Sigmoid colon (tissue), 7 donors: ENCODE results near the gene WDR37. TPM values are rescaled to one million over a fixed set of nuclear protein-coding genes. Genes with fewer than 3 reads are reported as not detected.

ENCODE experiments used
- DNase-seq: peaks from one replicate; pipeline ENCODE4 v3.0.0-alpha.2; 2019
- H3K27ac ChIP-seq, 4 donors: fragments of 200-600 bp; sonication (generic); one replicate each; pipeline ENCODE4 v1.5.1; 2016 to 2019; ENCODE audit warnings: mild to moderate bottlenecking in 1 of 4
- H3K27me3 ChIP-seq, 3 donors: fragments of 200-600 bp; sonication (generic); one replicate each; pipeline ENCODE4 v1.5.1; 2019; ENCODE audit warnings: mild to moderate bottlenecking in 1 of 3
- H3K36me3 ChIP-seq, 4 donors: fragments of 200-600 bp; sonication (generic); one replicate each; pipeline ENCODE4 v1.5.1; 2016 to 2019
- H3K4me1 ChIP-seq, 4 donors: fragments of 200-600 bp; sonication (generic); one replicate each; pipeline ENCODE4 v1.5.1; 2017 to 2019
- H3K4me3 ChIP-seq, 4 donors: fragments of 200-600 bp; sonication (generic); one replicate each; pipeline ENCODE4 v1.5.1; 2017 to 2019; ENCODE audit warnings: mild to moderate bottlenecking in 2 of 4, moderate library complexity in 1 of 4
- H3K9me3 ChIP-seq, 4 donors: fragments of 200-600 bp in 3 of 4; sonication (generic) in 3 of 4; one replicate each; pipeline versions ENCODE4 v1.5.1 to v1.6.1; 2013 to 2019
- EP300 ChIP-seq, 4 donors: sonication (generic); formaldehyde crosslinking; IDR thresholded peaks; one replicate each; pipeline ENCODE4 v1.6.1; 2017; ENCODE audit warnings: antibody characterized with exemption in 4 of 4
- POLR2A ChIP-seq, 2 donors: fragments of 450-650 bp; IDR thresholded peaks; one replicate each; pipeline ENCODE4 v1.6.1; 2016; ENCODE audit warnings: antibody characterized with exemption in 2 of 2, mild to moderate bottlenecking in 2 of 2, moderate library complexity in 2 of 2
- POLR2AphosphoS5 ChIP-seq, 4 donors: sonication (generic); formaldehyde crosslinking; IDR thresholded peaks; one replicate each; pipeline ENCODE4 v1.6.1; 2017; ENCODE audit warnings: antibody characterized with exemption in 4 of 4
- WGBS, 2 donors: extraction: QIAGEN DNeasy Blood & Tissue Kit; methylation state at CpG; one replicate each; pipeline ENCODE4 v1.1.7; 2013; 5-methylcytosine and 5-hydroxymethylcytosine counted together
- intact Hi-C: fragments of 100-400 bp; cut with DNase I; formaldehyde crosslinking; loops from one replicate; pipeline ENCODE4 v1.15.1; 2023
- polyA plus RNA-seq, 3 donors: library from polyadenylated mRNA; stranded (reverse); fragments of 200-250 nt; gene quantifications; one replicate each; pipeline ENCODE4 v1.2.3, GENCODE V29; 2013
- total RNA-seq, 4 donors: library from RNA; depleted of rRNA; stranded (reverse); fragments of >200 nt; gene quantifications; one replicate each; pipeline ENCODE4 v1.1.0, GENCODE V29; 2016
- TF ChIP-seq, protein P1 (sequence below), 4 experiments: fragments of 450-650 bp in 3 of 4; fragments of 200-600 bp in 1 of 4; IDR thresholded peaks; one replicate each; pipeline ENCODE4 v1.5.1; 2016 to 2019; ENCODE audit warnings: antibody characterized with exemption in 4 of 4, mild to moderate bottlenecking in 3 of 4, moderate library complexity in 2 of 4
- donor health status: healthy with polysubstance abuse.
- donor health status: Bipolar disorder and iron deficiency.
- donor health status: healthy.

Gene WDR37
- total and polyA plus RNA-seq, 7 donors = 5.4 to 25.5 (median 10.6) TPM

DNA sequence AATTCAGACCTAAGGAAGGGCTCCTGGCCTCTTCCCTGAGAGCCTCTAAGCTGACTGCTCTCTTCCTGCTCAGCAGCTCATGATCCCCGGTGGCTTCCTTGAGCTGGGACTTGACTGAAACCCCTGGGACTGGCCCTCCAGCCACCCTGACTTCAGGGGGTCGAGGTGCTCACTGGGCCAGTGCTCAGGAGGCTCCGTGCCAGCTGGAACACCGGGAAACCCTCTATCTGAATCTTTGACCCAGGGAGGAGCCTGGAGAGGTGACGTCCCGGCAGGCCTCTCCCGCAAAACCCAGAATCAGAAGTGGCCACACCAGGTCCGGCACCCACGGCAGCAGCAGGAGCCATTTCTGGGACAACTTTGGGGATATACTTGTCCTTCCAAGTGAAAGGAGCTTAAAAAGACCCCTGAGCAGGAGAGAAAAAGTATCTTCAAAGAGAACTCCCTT, 110.7 kb downstream of the WDR37 start:
- H3K4me1 ChIP-seq = no peaks in the 10 kb centered on the region
- TF ChIP-seq, protein P1, sequence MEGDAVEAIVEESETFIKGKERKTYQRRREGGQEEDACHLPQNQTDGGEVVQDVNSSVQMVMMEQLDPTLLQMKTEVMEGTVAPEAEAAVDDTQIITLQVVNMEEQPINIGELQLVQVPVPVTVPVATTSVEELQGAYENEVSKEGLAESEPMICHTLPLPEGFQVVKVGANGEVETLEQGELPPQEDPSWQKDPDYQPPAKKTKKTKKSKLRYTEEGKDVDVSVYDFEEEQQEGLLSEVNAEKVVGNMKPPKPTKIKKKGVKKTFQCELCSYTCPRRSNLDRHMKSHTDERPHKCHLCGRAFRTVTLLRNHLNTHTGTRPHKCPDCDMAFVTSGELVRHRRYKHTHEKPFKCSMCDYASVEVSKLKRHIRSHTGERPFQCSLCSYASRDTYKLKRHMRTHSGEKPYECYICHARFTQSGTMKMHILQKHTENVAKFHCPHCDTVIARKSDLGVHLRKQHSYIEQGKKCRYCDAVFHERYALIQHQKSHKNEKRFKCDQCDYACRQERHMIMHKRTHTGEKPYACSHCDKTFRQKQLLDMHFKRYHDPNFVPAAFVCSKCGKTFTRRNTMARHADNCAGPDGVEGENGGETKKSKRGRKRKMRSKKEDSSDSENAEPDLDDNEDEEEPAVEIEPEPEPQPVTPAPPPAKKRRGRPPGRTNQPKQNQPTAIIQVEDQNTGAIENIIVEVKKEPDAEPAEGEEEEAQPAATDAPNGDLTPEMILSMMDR (IDR thresholded peaks at IDR 0.05) = no peak
- DNase-seq = peak; percentile 58
- H3K9me3 ChIP-seq = no peaks in the 10 kb centered on the region
- no peaks in the 10 kb centered on the region for H3K36me3 ChIP-seq
- H3K4me3 ChIP-seq = no peak overlapping the region
- intact Hi-C loops = no loop called here
- no peaks in the 10 kb centered on the region for H3K27me3 ChIP-seq
- 85 to 86% methylated on average over 9 of the region's 9 CpGs for WGBS, 2 donors
- H3K27ac ChIP-seq = no peak overlapping the region

GRCh38 chr10:1168763-1169162, 112.6 kb downstream of the WDR37 start:
- Histone ChIP-seq H3K4me3 (no peak overlapping the region), H3K9me3 (no peaks in the 10 kb centered on the region), H3K4me1 (no peaks in the 10 kb centered on the region), H3K36me3 (no peaks in the 10 kb centered on the region), H3K27me3 (no peaks in the 10 kb centered on the region), H3K27ac (no peak overlapping the region)
- WGBS, 2 donors = 92% methylated on average over 13 of the region's 13 CpGs
- TF ChIP-seq POLR2AphosphoS5 (IDR thresholded peaks at IDR 0.05) = no peak
- DNase-seq = peak; percentile 20
- intact Hi-C loops = no loop called here

GRCh38 chr10:1169186-1169885, 113.2 kb downstream of the WDR37 start:
- H3K4me1 ChIP-seq = no peaks in the 10 kb centered on the region
- WGBS, 2 donors = 70 to 79% methylated on average over 23 of the region's 23 CpGs
- H3K4me3 ChIP-seq = no peak overlapping the region
- no peaks in the 10 kb centered on the region for H3K9me3 ChIP-seq
- TF ChIP-seq, protein P1 (IDR thresholded peaks at IDR 0.05) = no peak
- TF ChIP-seq POLR2A (IDR thresholded peaks at IDR 0.05) = no peak
- TF ChIP-seq POLR2AphosphoS5 (IDR thresholded peaks at IDR 0.05) = no peak
- TF ChIP-seq EP300 (IDR thresholded peaks at IDR 0.05) = no peak
- H3K36me3 ChIP-seq = no peaks in the 10 kb centered on the region
- H3K27ac ChIP-seq = no peak overlapping the region
- peak; percentile 36 for DNase-seq
- H3K27me3 ChIP-seq = no peaks in the 10 kb centered on the region
- intact Hi-C loops = no loop called here

DNA sequence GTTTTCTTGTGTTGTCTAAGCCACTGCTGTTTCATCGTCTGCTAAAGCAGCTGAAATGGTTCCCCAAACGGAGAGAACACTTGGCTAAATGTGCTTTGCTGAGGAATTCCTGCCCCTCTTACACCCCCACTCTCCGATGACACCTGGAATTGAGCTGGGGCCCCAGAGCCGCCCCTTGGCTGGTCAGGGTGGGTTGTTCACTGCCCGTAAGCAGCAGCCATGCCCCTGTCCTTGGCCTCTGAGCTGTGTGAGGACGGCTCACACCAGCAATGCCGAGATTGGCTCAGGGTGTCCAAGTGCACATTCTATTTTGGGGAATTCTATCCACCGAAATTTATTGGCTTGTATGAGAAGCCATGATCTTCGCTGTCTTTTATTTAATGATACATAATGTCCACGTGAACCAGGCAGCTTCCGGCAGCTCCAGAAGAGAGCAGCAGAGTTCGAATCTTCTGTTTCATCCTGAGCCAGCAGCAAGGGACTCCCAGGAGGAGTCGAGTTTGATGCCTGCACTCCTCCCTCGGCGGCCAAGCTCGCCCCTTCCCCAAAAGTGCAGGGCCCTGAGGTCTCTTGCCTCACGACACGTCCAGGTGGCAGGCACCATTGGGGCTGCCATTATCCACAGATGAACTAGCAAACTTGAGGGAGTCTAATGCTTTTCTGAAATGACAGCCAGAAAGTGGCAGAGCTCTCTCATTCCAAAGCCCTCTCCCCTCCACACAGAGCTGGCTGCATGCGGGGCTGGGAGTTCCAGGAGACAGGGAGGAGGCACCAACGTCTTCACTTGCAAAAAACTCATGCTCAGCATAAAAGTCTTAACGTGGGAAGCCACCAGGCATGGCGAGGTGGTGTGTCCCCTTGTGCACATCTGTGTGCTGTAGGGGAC, 114.0 kb downstream of the WDR37 start:
- intact Hi-C loops = no loop called here
- DNase-seq = peak; percentile 24
- H3K27me3 ChIP-seq = no peaks in the 10 kb centered on the region
- H3K27ac ChIP-seq = no peak overlapping the region
- H3K4me1 ChIP-seq = no peaks in the 10 kb centered on the region
- no peaks in the 10 kb centered on the region for H3K36me3 ChIP-seq
- WGBS, 2 donors = 68 to 71% methylated on average over 22 of the region's 22 CpGs
- H3K4me3 ChIP-seq = no peak overlapping the region
- TF ChIP-seq, protein P1 (IDR thresholded peaks at IDR 0.05) = no peak
- TF ChIP-seq POLR2AphosphoS5 (IDR thresholded peaks at IDR 0.05) (no peak), POLR2A (IDR thresholded peaks at IDR 0.05) (no peak), EP300 (IDR thresholded peaks at IDR 0.05) (no peak)
- H3K9me3 ChIP-seq = no peaks in the 10 kb centered on the region

DNA sequence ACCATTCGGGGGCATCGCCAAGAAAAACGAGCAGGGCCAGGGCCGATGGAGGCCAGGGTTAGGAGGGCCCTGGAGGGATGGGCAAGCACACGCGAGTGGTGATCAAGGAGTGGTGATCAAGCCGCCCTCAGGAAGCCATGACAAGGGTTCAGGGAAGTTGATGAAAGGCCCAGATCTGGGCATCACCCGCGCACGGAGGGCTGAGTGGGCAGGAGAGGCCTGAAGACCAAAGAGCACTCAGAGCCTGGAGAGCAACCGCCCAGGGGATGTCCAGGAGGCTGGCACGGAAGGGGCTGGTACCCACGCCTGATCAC, 114.6 kb downstream of the WDR37 start:
- Histone ChIP-seq H3K36me3 (no peaks in the 10 kb centered on the region), H3K9me3 (no peaks in the 10 kb centered on the region), H3K27me3 (no peaks in the 10 kb centered on the region), H3K4me3 (no peak overlapping the region), H3K4me1 (no peaks in the 10 kb centered on the region), H3K27ac (no peak overlapping the region)
- intact Hi-C loops = no loop called here
- no peak for TF ChIP-seq POLR2AphosphoS5 (IDR thresholded peaks at IDR 0.05)
- TF ChIP-seq EP300 (IDR thresholded peaks at IDR 0.05) = no peak
- TF ChIP-seq, protein P1 (IDR thresholded peaks at IDR 0.05) = no peak
- no peak for TF ChIP-seq POLR2A (IDR thresholded peaks at IDR 0.05)
- DNase-seq = peak; percentile 52
- WGBS, 2 donors = 93 to 94% methylated on average over 13 of the region's 13 CpGs
